DND-41 (cell line): Measurements from ENCODE around the gene LPAR3.

Experiments
- ATAC-seq: fragments of 200-7000 bp; cut with Tn5 transposase; 3 replicates; pipeline ENCODE4 v1.9.1; 2021; ENCODE audit warnings: low read depth; ENCODE audit not compliant: insufficient read depth
- DNase-seq: peaks from one replicate; pipeline ENCODE4 v3.0.0-alpha.2; 2020
- H2AFZ ChIP-seq: 2 replicates; pipeline ENCODE4 v1.6.0; 2012; ENCODE audit warnings: low read depth, low read length
- H3K27ac ChIP-seq: 2 replicates; pipeline ENCODE4 v1.5.1; 2012; ENCODE audit warnings: low read length, inconsistent platforms
- H3K27me3 ChIP-seq: fragments of 200-600 bp; sonication (generic); 2 replicates; pipeline ENCODE4 v1.6.0; 2012; ENCODE audit warnings: low read length, mild to moderate bottlenecking, inconsistent platforms; ENCODE audit not compliant: insufficient read depth, poor library complexity
- H3K36me3 ChIP-seq: 2 replicates; pipeline ENCODE4 v1.5.1; 2012; ENCODE audit warnings: low read length, inconsistent platforms; ENCODE audit not compliant: insufficient read depth
- H3K4me1 ChIP-seq: 2 replicates; pipeline ENCODE4 v1.5.1; 2012; ENCODE audit warnings: mild to moderate bottlenecking, low read length; ENCODE audit not compliant: insufficient read depth
- H3K4me2 ChIP-seq: 2 replicates; pipeline ENCODE4 v1.6.0; 2012; ENCODE audit warnings: mild to moderate bottlenecking, moderate library complexity, low read length, inconsistent platforms; ENCODE audit not compliant: insufficient read depth
- H3K4me3 ChIP-seq, 2 experiments: fragments of 200-600 bp in 1 of 2; shearing (Covaris generic) in 1 of 2; 2 replicates each; pipeline ENCODE4 v1.5.1; 2012 to 2016; ENCODE audit warnings: inconsistent platforms in 2 of 2, low read length in 2 of 2, mild to moderate bottlenecking in 2 of 2, low read depth in 1 of 2, moderate library complexity in 1 of 2
- H3K79me2 ChIP-seq: 2 replicates; pipeline ENCODE4 v1.6.0; 2012; ENCODE audit warnings: low read length, inconsistent platforms; ENCODE audit not compliant: insufficient read depth
- H3K9ac ChIP-seq: 2 replicates; pipeline ENCODE4 v1.6.0; 2012; ENCODE audit warnings: low read depth, mild to moderate bottlenecking, inconsistent platforms, low read length, moderate library complexity
- H3K9me3 ChIP-seq: 2 replicates; pipeline ENCODE4 v1.5.1; 2012; ENCODE audit warnings: low read length, moderate library complexity, mild to moderate bottlenecking, inconsistent platforms; ENCODE audit not compliant: insufficient read depth, severe bottlenecking
- H4K20me1 ChIP-seq: 2 replicates; pipeline ENCODE4 v1.6.0; 2012; ENCODE audit warnings: low read length; ENCODE audit not compliant: insufficient read depth
- CTCF ChIP-seq: IDR thresholded peaks from 2 replicates; pipeline ENCODE4 v1.5.1; 2012; ENCODE audit warnings: borderline replicate concordance, low read length, moderate library complexity, mild to moderate bottlenecking; ENCODE audit not compliant: poor library complexity, severe bottlenecking; ENCODE audit errors: extremely low read depth
- EZH2 ChIP-seq: IDR thresholded peaks from 3 replicates; pipeline ENCODE4 v1.6.1; 2012; ENCODE audit warnings: borderline replicate concordance, low read depth, mild to moderate bottlenecking, moderate library complexity, low read length, inconsistent platforms; ENCODE audit not compliant: severe bottlenecking

Gene LPAR3

GRCh38 chr1:84839544-84839943 is 53.5 kb downstream of the LPAR3 start:
- Histone ChIP-seq H3K4me1 (no peaks in the 10 kb centered on the region), H3K36me3 (no peaks in the 10 kb centered on the region), H3K9ac (no peak overlapping the region), H3K27me3 (peaks cover 6% of the 10 kb centered on the region), H3K9me3 (no peaks in the 10 kb centered on the region), H4K20me1 (no peaks in the 10 kb centered on the region), H3K4me2 (no peak overlapping the region), H3K27ac (no peak overlapping the region), H3K4me3 (no peak overlapping the region), H3K79me2 (no peaks in the 10 kb centered on the region), H2AFZ (no peak overlapping the region)
- no peak for TF ChIP-seq EZH2
- no peak for TF ChIP-seq CTCF
- ATAC-seq = no peak
- no peak for DNase-seq

- H3K4me2 ChIP-seq = no peak overlapping the region
- no peaks in the 10 kb centered on the region for H3K79me2 ChIP-seq
- no peaks in the 10 kb centered on the region for H4K20me1 ChIP-seq
- H2AFZ ChIP-seq = no peak overlapping the region
- no peaks in the 10 kb centered on the region for H3K4me1 ChIP-seq
- H3K4me3 ChIP-seq = no peak overlapping the region
- no peaks in the 10 kb centered on the region for H3K9me3 ChIP-seq
- TF ChIP-seq EZH2 (no peak), CTCF (no peak)
- no peaks in the 10 kb centered on the region for H3K36me3 ChIP-seq
- no peak overlapping the region for H3K9ac ChIP-seq
- DNase-seq = no peak
- no peak overlapping the region for H3K27ac ChIP-seq
- ATAC-seq = no peak
- no peaks in the 10 kb centered on the region for H3K27me3 ChIP-seq
Observed at GRCh38 chr1:84836145-84836544, 56.9 kb downstream of the LPAR3 start.

- Histone ChIP-seq H3K4me2 (no peak overlapping the region), H2AFZ (no peak overlapping the region), H3K9ac (no peak overlapping the region), H3K36me3 (no peaks in the 10 kb centered on the region), H3K4me3 (no peak overlapping the region), H4K20me1 (no peaks in the 10 kb centered on the region), H3K9me3 (no peaks in the 10 kb centered on the region), H3K27ac (no peak overlapping the region), H3K4me1 (no peaks in the 10 kb centered on the region), H3K79me2 (no peaks in the 10 kb centered on the region), H3K27me3 (no peaks in the 10 kb centered on the region)
- ATAC-seq = no peak
- TF ChIP-seq EZH2 = no peak
- TF ChIP-seq CTCF = no peak
- DNase-seq = no peak
Observed at GRCh38 chr1:84835169-84835568, 57.8 kb downstream of the LPAR3 start.
